ENCODE data around the gene TARS1.

GRCh38 chr5:33460210-33460609 lies 19.4 kb downstream of the TARS1 start:
- no peak for TF ChIP-seq CTCF (IDR thresholded peaks at IDR 0.05)
- no peak for TF ChIP-seq ZFX (IDR thresholded peaks at IDR 0.05; ENCODE audit: borderline replicate concordance)

Data from 22Rv1 (cell line).